ENCODE results near the gene RFLNA. TPM values are rescaled to one million over a fixed set of nuclear protein-coding genes. Genes with fewer than 3 reads are reported as not detected.

The RFLNA gene
- total RNA-seq, 1 donor from 2014 or later: 1.0 TPM

DNA sequence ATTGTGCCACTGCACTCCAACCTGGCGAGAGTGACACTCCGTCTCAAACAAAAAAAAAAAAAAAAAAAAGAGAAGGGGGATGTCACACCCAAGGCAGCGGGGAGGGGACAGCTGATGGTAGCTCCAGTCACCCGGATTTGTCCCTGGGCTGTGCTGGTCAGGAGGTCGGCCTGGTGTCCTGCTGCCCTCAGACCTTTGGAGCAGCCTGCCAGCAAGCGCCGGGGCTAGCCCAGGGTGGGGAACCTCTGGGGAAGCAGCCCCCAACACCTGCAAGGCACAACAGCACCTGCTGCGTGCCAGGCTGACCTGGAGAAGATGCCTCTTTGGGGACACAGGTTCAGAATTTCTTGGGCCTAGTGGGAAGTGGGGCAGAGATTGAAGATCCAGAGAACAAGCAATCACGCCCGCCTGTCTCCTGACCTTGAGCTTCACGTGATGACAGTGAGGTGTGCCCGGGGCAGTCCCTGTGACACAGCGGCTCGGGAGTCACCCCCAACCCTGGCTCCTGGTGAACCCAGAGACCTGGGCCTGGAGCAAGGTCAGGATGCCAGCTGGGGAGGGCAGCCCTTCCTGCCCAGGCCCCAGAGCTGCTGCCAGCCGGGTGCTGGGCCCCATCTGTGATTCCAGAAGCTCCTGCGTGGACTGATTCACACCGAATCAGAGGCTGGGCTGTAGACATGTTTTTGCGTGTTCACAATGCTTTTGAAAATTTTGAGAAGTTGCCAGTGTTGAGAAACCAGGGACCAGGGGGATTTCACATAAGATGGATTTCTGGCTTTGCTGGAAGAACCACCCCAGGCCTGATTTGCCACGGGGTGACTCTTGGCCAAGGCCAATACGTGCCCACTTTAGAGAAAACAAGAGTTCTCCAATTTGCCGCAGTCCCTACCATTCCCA, 66.4 kb downstream of the RFLNA start:
- intact Hi-C loops (cut with DNase I): no loop called here
- ATAC-seq (no peak), DNase-seq (no peak)
- H3K4me3 ChIP-seq: no peak overlapping the region
- H3K9me3 ChIP-seq: no peaks in the 10 kb centered on the region
- no peaks in the 10 kb centered on the region for H3K27me3 ChIP-seq
- peaks cover 63% of the 10 kb centered on the region for H3K36me3 ChIP-seq
- H3K4me1 ChIP-seq: peaks cover 8% of the 10 kb centered on the region
- TF ChIP-seq, protein P1, sequence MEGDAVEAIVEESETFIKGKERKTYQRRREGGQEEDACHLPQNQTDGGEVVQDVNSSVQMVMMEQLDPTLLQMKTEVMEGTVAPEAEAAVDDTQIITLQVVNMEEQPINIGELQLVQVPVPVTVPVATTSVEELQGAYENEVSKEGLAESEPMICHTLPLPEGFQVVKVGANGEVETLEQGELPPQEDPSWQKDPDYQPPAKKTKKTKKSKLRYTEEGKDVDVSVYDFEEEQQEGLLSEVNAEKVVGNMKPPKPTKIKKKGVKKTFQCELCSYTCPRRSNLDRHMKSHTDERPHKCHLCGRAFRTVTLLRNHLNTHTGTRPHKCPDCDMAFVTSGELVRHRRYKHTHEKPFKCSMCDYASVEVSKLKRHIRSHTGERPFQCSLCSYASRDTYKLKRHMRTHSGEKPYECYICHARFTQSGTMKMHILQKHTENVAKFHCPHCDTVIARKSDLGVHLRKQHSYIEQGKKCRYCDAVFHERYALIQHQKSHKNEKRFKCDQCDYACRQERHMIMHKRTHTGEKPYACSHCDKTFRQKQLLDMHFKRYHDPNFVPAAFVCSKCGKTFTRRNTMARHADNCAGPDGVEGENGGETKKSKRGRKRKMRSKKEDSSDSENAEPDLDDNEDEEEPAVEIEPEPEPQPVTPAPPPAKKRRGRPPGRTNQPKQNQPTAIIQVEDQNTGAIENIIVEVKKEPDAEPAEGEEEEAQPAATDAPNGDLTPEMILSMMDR (IDR thresholded peaks at IDR 0.05): no peak
- H3K27ac ChIP-seq: no peak overlapping the region

DNA sequence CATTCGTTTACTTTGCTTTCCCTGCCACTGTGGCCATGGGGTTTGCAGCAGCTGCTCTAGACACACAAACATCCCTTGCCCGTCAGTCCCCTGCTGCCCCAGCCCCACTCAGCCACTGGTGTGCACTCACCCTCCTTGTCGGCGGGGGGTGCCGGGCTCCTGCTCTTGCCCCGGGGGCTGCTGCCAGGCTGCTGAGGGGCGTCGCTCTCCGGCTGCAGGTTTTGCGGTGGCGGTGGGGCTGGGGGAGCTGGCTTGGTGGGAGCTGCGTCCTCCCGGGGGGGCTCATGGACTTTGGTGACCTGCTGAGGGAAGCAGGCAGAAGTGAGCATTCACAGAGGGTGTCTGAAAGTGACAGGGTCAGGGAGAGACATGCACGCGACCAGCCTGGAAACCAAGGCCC, 67.1 kb downstream of the RFLNA start:
- H3K27me3 ChIP-seq: no peaks in the 10 kb centered on the region
- no peak overlapping the region for H3K4me3 ChIP-seq
- peaks cover 63% of the 10 kb centered on the region for H3K36me3 ChIP-seq
- TF ChIP-seq, protein P1 (IDR thresholded peaks at IDR 0.05): no peak
- DNase-seq (no peak), ATAC-seq (no peak)
- H3K9me3 ChIP-seq: no peaks in the 10 kb centered on the region
- peaks cover 8% of the 10 kb centered on the region for H3K4me1 ChIP-seq
- intact Hi-C loops (cut with DNase I): no loop called here
- no peak overlapping the region for H3K27ac ChIP-seq

DNA sequence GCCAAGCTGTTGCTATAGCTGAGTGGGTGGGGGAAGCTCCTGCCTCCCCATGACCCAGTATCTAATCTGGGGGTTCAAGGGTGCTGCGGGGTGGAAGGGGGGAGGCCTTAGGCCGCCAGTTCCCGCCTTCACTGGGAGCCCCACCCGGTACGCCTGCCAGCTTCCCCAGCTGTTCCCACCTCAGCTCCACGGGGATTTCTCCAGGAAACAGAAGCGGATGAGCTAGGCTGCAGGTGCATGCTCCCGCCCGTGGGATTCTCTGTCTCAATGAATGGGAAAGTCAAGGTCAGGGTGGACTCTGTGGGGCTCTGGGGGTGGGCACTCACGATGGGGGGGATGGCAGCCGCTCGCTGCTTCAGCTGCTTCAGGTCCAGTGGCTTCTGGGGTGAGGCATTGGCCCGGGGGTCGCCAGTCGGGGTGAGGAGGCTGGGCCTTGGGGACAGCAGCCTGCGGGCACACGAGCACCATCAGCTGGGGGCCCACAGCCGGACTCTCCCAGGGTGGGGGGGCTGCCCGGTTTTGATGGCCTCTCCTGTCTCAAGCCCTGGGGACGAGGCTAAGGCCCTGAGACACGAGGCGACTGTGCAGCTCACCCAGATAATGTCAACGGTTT, 68.6 kb downstream of the RFLNA start:
- H3K27ac ChIP-seq: no peak overlapping the region
- TF ChIP-seq, protein P1 (IDR thresholded peaks at IDR 0.05): no peak
- H3K4me1 ChIP-seq: peaks cover 23% of the 10 kb centered on the region
- no peaks in the 10 kb centered on the region for H3K9me3 ChIP-seq
- ATAC-seq (no peak), DNase-seq (no peak)
- peaks cover 55% of the 10 kb centered on the region for H3K36me3 ChIP-seq
- intact Hi-C loops (cut with DNase I): no loop called here
- no peak overlapping the region for H3K4me3 ChIP-seq
- no peaks in the 10 kb centered on the region for H3K27me3 ChIP-seq

DNA sequence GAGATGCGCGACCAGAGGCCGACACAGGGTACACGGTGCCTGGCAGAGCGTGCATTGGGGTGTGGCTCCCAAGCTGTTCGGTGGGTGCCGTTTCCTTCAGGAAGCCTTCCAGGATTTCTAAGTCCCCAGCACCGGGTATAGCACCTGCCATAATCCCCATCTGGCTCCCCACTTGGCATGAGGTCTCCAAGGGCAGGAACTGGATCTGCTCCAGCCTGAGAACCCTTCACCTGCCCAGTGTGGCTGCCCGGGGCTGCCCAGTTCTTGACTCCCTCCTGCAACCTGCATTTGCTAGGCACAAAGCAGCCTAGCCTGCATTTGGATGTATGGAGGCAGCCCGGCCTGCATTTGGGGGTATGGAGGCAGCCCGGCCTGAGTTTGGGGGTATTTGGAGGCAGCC, 69.7 kb downstream of the RFLNA start:
- intact Hi-C loops (cut with DNase I): no loop called here
- H3K9me3 ChIP-seq: no peaks in the 10 kb centered on the region
- DNase-seq: no peak
- H3K36me3 ChIP-seq: peaks cover 44% of the 10 kb centered on the region
- ATAC-seq: no peak
- TF ChIP-seq, protein P1 (IDR thresholded peaks at IDR 0.05): no peak
- no peak overlapping the region for H3K27ac ChIP-seq
- no peaks in the 10 kb centered on the region for H3K27me3 ChIP-seq
- no peak overlapping the region for H3K4me3 ChIP-seq
- peaks cover 33% of the 10 kb centered on the region for H3K4me1 ChIP-seq

Small RNA genes within 50 kb of the gene (microRNA-seq; reads per million reads assigned to microRNA genes)
- not detected for gene MIR6880 (ENCODE audit: borderline microRNAs expressed)
